Activated CD4-positive, alpha-beta T cell treated with anti-CD3 and anti-CD28 coated beads, Interleukin-10, Interleukin-2, amounts not matched to agents 100 ng/mL and 50 ng/mL, durations not matched to agents 16 hours and 8 hours (primary cell): Measurements from ENCODE around the gene UNC13A.

ENCODE experiments used
- DNase-seq: peaks from one replicate; pipeline ENCODE4 v3.0.0-alpha.2; 2020

UNC13A gene

GRCh38 chr19:17703824-17704463 lies 15.8 kb upstream of the UNC13A start:
- DNase-seq, result peak; percentile 69

DNA sequence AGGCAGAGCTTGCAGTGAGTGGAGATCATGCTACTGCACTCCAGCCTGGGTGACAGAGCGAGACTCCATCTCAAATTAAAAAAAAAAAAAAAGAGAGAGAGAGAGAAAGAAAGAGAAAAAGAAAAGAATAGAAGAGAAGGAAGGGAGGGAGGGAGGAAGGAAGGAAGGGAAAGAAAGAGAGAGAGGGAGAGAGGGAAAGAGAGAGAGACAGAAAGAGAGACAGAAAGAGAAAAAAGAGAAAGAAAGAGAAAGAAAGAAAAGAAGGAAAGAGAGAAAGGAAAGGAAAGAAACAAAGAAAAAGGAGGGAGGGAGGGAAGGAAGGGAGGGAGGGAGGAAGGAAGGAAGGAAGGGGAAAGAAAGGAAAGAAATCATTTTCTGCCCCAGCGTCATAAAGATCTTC lies 7.0 kb upstream of the UNC13A start:
- DNase-seq, result no peak

DNA sequence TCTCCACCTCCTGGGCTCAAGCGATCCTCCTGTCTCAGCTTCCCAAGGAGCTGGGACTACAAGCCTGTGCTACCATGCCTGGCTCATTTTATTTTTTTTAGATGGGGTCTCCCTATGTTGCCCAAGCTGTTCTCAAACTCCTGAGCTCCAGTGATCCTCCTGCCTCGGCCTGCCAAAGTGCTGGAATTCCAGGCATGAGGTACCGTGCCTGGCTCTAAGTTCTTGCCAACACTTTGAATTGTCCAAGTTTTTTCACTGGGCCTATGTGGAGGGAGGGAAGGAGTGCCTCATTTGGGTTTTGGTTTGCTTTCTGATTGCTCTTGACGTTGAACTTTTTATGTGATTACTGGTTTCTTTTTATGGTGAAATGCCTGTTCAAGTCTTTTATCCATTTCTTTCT lies 4.4 kb upstream of the UNC13A start:
- DNase-seq, result no peak

DNA sequence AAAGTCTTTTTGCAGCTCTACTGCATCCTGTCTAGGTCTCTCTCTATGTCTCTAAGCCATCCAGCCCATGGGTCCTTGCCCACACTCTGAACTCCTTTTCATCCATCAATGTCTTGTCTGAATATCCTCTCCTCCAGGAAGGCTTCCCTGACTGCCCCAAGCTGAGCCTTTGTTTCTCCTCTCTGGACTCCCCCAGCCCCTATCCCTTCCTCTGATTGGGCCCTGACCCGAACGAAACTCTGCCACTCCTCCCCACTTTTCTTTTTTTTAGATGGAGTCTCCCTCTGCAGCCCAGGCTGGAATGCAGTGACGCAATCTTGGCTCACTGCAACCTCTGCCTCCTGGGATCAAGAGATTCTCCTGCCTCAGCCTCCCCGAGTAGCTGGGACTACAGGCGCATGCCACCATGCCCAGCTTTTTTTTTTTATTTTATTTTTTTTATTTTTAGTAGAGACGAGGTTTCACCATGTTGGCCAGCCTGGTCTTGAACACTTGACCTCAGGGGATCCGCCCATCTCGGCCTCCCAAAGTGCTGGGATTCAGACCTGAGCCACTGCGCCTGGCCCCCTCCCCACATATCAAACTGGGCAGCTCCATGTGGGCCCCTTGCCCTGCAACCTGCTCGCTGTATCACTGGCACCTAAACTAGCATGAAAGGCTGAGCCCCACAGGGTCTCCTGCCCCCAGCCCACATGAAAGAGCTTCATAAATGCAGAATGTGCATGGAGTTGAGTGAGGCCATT lies 870 bp upstream of the UNC13A start:
- no peak for DNase-seq

DNA sequence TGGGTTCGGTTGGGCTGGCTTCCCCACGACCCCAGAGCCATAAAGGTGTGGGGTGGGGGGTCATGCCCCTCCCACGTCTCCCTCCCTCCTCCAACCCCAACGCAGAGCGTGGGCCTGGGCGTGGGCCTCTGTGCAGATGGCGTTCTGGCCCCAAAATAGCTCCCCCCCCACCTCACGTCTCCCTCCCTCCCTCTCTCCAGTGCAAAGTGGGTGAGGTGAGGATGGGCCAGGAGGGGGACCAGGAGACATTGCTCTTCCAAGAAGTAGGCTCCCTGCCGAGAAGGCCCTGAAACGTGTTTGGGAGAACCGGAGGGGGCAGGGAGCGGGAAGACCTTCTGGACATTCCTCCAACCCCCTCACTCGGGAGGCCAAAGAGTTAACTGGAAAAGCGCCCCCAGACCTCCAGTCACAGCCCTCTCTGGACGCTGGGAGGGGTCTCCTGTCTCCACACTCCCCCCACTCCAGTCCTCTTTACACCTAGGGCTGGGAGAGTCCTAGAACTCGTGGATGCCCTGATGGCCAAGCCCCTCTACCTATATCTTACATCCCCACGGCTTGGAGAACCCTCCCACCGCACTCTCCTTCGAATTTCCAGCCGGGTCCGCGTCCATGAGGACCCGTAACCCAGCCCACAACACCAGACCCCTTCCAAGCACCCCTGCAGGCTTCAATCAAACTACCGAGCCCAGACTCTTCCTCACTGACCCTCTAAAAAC lies 855 bp downstream of the UNC13A start:
- DNase-seq, result no peak

- DNase-seq, result no peak
Measured at GRCh38 chr19:17686592-17687024, 1.5 kb downstream of the UNC13A start.

GRCh38 chr19:17686023-17686521 lies 2.1 kb downstream of the UNC13A start:
- DNase-seq, result no peak

DNA sequence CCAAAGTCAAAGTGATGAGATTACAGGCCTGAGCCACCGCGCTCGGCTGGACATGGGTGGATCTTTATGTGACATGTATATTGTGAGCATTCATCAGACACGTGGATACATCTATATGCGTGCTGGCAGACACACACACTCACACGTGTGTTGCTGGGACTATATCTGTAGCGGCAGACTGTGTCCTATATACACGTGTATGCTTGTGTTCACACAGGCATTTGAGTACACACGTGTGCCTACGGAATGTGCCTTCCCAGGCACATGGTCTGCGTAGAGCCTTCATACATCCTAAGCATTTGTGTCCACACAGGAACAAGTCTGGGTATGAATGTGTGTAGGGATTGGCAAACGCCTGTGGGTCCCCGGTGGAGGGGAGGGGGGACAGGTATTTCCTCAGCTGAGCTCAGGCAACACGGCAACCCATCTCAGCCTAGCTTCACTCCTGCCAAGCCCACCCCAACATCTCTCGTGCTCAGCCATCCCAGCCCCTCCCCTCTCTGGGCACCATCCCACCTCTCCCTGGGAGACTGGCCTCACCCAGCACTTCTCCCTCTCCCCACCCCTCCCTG lies 2.6 kb downstream of the UNC13A start:
- no peak for DNase-seq

DNA sequence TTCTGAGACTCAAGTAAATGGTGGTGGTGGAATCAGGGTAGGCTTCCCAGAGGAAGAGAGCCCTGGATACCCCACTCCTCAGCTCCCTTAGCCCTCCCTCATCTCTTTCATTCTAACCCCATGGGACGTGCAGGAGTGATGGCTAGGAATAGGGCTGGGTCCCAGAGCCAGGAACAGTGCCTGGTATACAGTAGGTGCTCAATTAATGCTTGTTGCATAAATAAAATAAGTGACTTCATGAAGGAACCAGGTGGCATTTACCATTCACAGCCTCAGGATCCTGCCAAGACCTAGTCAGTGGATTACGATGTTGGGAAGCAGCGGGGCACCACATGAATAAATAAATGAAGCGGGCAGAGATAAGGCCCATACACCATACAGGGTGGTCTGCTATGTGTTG lies 3.9 kb downstream of the UNC13A start:
- no peak for DNase-seq

DNA sequence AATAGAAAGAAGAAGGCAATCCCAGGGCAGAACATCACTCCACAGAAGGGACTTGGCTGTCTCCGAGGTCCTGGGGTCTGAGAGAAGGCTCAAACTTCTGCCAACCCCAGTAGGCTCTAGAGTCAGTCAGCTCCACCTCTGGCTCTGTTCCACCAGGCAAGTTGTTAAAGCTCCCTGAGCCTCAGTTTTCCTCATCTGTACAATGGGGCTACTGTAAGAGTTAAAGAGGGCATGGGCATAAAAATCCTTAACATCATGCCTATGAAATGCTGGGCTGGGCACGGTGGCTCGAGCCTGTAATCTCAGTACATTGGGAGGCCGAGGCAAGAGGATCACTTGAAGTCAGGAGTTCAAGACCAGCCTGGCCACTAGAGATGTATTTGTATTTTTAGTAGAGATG lies 5.1 kb downstream of the UNC13A start:
- DNase-seq, result no peak

- no peak for DNase-seq
Measured at GRCh38 chr19:17682273-17682672, 5.9 kb downstream of the UNC13A start.

GRCh38 chr19:17681505-17682125 lies 6.5 kb downstream of the UNC13A start:
- peak; percentile 23 for DNase-seq

DNA sequence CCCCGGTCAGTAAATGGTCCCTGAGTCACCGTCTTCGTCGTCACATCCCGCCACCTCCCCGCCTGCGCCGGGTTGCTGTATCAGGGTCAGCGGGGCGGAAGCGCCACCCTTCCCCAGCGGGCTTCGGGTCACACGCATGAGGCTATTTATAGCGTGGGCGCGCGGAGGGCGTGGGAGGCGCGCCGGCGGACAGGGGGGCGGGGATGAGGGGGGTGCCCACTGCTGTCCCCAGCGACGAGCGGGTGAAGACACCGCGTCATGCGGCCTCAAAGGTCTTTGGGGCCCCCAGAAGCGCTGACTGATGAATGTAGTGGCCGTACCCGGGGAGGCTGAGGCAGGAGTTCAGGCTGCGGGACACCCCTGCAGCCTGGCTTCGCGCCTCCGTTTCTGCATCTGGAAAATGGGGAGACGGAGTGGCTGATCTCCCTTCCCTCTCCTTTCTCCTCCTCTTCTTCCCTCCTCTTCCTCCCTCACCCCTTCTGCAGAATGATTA lies 7.9 kb downstream of the UNC13A start:
- peak; percentile 55 for DNase-seq

DNA sequence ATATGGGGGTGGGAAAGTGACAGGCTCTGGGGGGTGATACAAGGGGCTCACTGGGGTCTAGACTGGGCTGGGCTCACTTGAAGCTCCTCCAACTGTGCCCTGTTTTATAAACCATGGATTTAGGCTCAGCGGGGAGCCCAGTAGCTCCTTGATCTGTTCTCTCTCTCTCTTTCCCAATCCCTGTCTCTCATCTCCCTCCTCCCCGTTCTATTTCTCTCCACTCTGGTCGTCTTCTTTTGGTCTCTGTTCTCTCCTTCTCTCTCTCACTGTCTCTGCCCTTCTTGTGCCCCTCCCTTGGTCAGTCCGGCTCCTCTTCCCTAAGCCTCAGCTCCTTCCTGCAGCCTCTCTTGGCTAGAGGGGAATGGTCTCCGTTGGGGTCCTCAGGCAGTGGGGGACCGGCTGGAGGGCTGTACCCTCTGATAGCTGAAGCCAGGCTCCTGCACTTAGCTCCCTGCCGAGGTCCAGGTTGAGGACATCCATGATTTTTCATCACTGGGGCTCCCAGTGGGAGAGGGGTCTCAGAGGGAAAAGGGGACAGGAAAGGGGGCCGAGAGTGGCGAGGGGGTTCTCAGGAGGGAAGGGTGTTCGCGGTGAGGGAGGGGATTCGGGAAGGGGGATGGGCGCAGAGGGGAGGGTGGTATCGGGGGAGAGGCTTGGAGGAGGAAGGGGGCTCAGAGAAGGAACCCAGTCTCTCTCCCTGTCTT lies 8.5 kb downstream of the UNC13A start:
- DNase-seq, result no peak

DNA sequence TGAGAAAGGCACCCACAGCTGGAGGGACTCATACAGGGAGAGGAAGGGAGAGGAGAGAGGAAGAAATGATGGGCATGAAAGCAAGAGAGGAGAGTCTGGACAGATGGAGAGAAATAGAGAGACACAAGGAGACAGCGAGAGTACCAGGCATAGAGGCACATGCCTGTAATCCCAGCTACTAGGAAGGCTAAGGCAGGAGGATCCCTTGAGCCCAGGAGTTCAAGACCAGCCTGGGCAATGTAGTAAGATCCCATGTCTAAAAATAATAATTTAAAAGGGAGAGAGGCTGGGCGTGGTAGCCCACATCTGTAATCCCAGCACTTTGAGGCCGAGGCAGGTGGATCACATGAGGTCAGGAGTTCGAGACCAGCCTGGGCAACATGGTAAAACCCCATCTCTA lies 9.3 kb downstream of the UNC13A start:
- DNase-seq, result no peak

DNA sequence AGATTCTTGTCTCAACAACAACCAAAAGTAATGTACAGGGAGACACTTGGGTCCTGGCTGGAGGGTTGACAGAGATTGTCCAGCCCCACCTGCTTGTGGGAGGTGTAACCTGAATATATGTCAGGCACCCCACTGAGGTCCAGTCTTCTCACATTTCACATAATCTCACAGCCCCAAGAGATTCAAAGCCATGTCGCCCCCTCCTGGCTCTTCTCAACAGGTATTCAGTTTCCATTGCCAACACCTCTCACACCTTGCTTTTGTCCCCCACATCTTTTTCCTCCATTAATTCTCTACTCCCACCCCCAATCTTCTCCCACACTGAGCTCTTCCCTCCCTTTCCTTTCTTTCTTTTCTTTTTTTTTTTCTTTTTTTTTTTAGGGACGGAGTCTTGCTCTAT lies 11.2 kb downstream of the UNC13A start:
- peak; percentile 9 for DNase-seq

DNA sequence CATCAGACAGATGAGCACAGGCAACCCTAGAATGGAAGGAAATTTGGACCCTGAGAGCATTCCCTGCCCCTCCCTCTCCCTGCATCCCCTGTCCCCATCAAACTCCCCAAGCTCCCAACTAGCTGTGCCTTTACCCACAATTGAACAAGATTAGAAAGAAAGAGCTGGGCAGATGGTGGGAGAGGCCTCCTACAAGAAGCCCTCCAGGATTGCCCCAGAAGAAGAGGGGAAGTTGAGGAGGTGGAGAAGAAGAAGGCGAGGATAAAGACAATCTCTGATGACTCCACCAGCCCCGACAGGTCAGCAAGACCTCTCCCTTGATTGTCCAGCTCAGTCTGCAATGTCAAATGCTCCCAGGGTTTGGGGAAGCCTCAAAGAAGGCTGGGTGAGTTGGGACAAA lies 11.9 kb downstream of the UNC13A start:
- no peak for DNase-seq

GRCh38 chr19:17673937-17674799 lies 14.0 kb downstream of the UNC13A start:
- DNase-seq, result no peak

DNA sequence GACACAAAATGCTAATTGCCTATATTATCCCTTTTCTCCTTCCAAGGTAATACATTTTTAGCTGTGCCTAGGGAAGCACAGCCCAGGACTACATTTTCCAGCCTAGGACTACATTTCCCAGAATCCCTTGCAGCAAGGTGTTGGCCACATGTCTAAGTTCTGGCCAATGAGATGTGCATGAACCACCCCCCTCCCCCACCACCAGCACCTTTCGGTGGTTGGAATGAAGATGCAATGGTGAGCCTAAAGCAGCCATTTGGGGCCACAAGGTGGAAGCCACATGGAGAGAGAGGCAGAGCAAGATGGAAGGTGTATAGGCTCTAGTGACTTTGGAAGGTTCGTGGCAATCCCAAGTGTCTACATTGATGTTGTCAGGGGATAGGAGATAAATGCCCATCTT lies 16.2 kb downstream of the UNC13A start:
- peak; percentile 59 for DNase-seq

GRCh38 chr19:17669419-17669818 lies 18.7 kb downstream of the UNC13A start:
- no peak for DNase-seq

DNA sequence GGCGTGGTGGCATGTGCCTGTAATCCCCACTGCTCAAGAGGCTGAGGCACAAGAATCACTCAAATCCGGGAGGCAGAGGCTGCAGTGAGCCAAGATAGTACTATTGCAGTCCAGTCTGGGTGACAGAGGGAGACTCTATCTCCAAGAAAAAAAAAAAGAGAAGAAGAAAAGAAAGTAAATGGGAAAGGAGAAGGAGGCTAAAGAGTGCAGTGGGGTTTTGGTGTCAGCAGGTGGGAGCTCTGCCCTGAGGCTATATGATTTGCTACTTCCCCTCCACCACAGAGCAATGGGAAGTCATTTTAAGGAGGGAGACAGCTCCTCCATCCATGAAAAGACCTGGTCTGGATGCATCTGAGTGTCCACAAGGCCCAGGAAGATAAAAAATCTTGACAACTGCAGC lies 23.1 kb downstream of the UNC13A start:
- DNase-seq, result no peak
